Body of pancreas (tissue), 4 donors: ENCODE measurements around the gene TMEM178B.

ENCODE experiments used
- CTCF ChIP-seq, 7 experiments: fragments of 450-650 bp in 4 of 7; fragments of 200-600 bp in 3 of 7; sonication (generic) in 3 of 7; IDR thresholded peaks; one replicate each; pipeline ENCODE4 v1.5.1; 2016 to 2019; ENCODE audit warnings: antibody characterized with exemption in 7 of 7
- POLR2A ChIP-seq, 3 donors: fragments of 450-650 bp; IDR thresholded peaks; one replicate each; pipeline ENCODE4 v1.6.1; 2016; ENCODE audit warnings: antibody characterized with exemption in 3 of 3, mild to moderate bottlenecking in 2 of 3

DNA sequence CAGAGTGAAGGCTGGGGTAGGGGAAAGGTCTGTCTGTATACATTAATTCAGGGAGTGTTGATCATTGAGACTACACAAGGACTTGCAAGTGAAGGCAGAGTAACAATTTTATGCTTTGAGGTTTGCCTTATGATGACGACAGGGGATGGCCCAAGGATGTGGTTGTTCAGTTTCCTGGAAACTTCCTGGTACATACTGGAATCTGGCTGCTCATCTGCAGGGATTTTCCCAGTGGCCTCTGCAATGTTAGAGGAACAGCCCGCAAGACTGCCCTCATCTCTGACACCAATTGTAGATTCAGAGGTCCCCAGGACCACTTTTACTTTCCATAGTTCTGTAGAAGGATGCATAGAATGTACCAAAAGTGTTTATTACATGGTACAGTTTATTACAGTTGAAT, 189.6 kb downstream of the TMEM178B start:
- no peak for TF ChIP-seq CTCF (IDR thresholded peaks at IDR 0.05)
- TF ChIP-seq POLR2A (IDR thresholded peaks at IDR 0.05) = no peak
